Measurements from ENCODE around the gene PEA15. TPM values are rescaled to one million over a fixed set of nuclear protein-coding genes. Genes with fewer than 3 reads are reported as not detected.

Gene PEA15
- total and polyA plus RNA-seq, 4 donors: 8.1 to 44.5 (median 11.1) TPM

DNA sequence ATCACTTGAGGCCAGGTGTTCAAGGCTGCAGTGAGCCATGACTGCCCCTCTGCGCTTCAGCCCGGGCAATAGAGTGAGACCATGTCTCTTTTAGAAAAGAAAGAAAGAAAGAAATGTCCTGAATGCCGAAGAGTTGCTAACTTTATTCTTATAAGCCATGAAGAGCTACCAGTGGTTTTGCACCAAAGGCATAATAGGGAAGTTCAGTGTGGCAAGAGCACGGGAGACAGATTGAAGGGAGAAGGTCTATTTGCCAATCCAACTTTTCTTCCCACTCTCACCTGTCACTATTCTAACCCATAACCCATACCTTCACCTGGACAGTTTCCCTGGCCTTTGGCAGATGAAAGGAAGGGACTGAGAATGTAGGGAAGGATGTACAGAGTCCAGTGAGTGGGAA lies 4.4 kb upstream of the PEA15 start (continued):
- TF ChIP-seq, protein P1, sequence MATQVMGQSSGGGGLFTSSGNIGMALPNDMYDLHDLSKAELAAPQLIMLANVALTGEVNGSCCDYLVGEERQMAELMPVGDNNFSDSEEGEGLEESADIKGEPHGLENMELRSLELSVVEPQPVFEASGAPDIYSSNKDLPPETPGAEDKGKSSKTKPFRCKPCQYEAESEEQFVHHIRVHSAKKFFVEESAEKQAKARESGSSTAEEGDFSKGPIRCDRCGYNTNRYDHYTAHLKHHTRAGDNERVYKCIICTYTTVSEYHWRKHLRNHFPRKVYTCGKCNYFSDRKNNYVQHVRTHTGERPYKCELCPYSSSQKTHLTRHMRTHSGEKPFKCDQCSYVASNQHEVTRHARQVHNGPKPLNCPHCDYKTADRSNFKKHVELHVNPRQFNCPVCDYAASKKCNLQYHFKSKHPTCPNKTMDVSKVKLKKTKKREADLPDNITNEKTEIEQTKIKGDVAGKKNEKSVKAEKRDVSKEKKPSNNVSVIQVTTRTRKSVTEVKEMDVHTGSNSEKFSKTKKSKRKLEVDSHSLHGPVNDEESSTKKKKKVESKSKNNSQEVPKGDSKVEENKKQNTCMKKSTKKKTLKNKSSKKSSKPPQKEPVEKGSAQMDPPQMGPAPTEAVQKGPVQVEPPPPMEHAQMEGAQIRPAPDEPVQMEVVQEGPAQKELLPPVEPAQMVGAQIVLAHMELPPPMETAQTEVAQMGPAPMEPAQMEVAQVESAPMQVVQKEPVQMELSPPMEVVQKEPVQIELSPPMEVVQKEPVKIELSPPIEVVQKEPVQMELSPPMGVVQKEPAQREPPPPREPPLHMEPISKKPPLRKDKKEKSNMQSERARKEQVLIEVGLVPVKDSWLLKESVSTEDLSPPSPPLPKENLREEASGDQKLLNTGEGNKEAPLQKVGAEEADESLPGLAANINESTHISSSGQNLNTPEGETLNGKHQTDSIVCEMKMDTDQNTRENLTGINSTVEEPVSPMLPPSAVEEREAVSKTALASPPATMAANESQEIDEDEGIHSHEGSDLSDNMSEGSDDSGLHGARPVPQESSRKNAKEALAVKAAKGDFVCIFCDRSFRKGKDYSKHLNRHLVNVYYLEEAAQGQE (IDR thresholded peaks at IDR 0.05): no peak

DNA sequence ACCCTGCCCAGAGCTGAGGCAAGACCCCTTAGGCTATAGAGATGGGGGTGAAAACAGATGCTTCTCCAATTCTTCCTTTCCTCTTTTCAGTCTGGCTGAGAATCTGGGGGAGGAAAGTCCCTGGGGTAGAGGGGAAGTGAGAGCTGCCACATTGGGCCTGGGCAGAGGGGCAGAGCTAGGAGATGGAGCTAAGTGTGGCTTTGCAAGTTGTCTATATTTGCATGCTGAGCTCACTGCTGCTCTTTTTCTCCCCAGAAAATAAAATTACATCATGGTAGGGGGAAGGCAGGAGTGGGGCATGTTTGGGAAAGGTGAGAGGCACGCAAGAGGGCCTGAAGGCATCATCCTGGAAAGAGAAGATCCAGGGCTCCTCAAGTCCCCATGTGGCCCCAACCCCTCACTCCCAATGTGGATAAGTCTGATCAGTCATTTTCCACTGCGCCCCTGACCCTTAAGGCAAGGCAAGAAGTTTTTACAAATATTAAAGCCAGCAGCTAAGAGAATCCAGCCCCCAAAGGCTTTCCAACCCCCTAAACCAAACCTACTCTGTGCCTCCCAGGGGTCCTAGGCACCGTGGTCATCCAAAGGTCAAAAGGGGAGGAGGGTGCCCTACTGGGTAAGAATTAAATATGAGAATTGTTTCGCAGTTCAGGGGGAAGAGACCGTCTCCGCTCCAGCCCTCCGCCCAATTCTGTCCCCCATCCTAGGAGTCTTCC lies 500 bp upstream of the PEA15 start:
- DNase-seq (ENCODE audit: low spot score): no peak
- Histone ChIP-seq H3K36me3 (ENCODE audit: control insufficient read depth in 4 of 4, insufficient read depth in 3 of 4, low read depth in 1 of 4, low read length in 3 of 4) (no peaks in the 10 kb centered on the region), H3K9me3 (ENCODE audit: control insufficient read depth in 4 of 4, low read length in 3 of 4) (no peaks in the 10 kb centered on the region), H3K27me3 (ENCODE audit: control insufficient read depth in 4 of 4, insufficient read depth in 4 of 4, low read length in 3 of 4) (no peaks in the 10 kb centered on the region), H3K4me3 (ENCODE audit: low read depth in 1 of 3, low read length in 3 of 3) (peak overlapping the region in 1 of 3 donors; percentile 83), H3K4me1 (ENCODE audit: control insufficient read depth in 4 of 4, insufficient read depth in 4 of 4, low read length in 3 of 4) (peaks cover 3 to 15% (median 7%) of the 10 kb centered on the region in 4 donors), H3K9ac (ENCODE audit: low read depth in 1 of 2, low read length in 2 of 2) (no peak overlapping the region), H3K27ac (ENCODE audit: low read depth in 1 of 2, low read length in 2 of 2) (peak overlapping the region in 1 of 2 donors; percentile 6)
- WGBS: 40% methylated on average over 7 of the region's 7 CpGs
- TF ChIP-seq GABPA (IDR thresholded peaks at IDR 0.05 in 1 of 2, conservative IDR thresholded peaks at IDR 0.05 in 1 of 2): no peak
- no peak for TF ChIP-seq NR2F2 (IDR thresholded peaks at IDR 0.05)

DNA sequence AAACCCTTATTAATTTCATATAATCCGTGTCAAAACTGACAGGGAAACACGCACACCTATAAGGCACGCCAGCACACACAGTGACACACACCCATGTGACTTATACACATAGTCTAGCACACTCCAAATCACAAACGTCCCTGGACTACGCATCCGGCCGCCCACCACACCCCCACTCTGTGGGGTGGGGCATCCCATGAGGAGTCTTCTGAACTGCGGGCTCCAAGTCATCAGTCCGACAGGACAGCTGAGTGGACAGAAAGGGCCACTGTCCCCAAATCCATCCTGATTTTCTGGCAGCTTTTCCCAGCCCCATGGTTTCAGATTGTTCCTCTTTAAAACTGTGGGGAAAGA lies 829 bp downstream of the PEA15 start:
- H3K9me3 ChIP-seq (ENCODE audit: control insufficient read depth in 4 of 4, low read length in 3 of 4): no peaks in the 10 kb centered on the region
- H3K4me3 ChIP-seq (ENCODE audit: low read depth in 1 of 3, low read length in 3 of 3): peak overlapping the region; percentile 74 to 94 (median 83)
- WGBS: 17% methylated on average over 9 of the region's 9 CpGs
- H3K36me3 ChIP-seq (ENCODE audit: control insufficient read depth in 4 of 4, insufficient read depth in 3 of 4, low read depth in 1 of 4, low read length in 3 of 4): peaks cover 0 to 2% (median 0%) of the 10 kb centered on the region in 4 donors
- H3K27ac ChIP-seq (ENCODE audit: low read depth in 1 of 2, low read length in 2 of 2): peak overlapping the region; percentile 88 to 89
- no peak for DNase-seq (ENCODE audit: low spot score)
- TF ChIP-seq FOXA2 (IDR thresholded peaks at IDR 0.05) (no peak), YY1 (IDR thresholded peaks at IDR 0.05) (no peak), FOXA1 (IDR thresholded peaks at IDR 0.05) (no peak), SP1 (IDR thresholded peaks at IDR 0.05) (no peak)
- TF ChIP-seq, protein P2, sequence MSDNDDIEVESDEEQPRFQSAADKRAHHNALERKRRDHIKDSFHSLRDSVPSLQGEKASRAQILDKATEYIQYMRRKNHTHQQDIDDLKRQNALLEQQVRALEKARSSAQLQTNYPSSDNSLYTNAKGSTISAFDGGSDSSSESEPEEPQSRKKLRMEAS (IDR thresholded peaks at IDR 0.05): no peak
- TF ChIP-seq, protein P1 (IDR thresholded peaks at IDR 0.05): no peak
- H3K27me3 ChIP-seq (ENCODE audit: control insufficient read depth in 4 of 4, insufficient read depth in 4 of 4, low read length in 3 of 4): no peaks in the 10 kb centered on the region
- peak overlapping the region; percentile 76 to 83 for H3K9ac ChIP-seq (ENCODE audit: low read depth in 1 of 2, low read length in 2 of 2)
- H3K4me1 ChIP-seq (ENCODE audit: control insufficient read depth in 4 of 4, insufficient read depth in 4 of 4, low read length in 3 of 4): peaks cover 3 to 26% (median 9%) of the 10 kb centered on the region in 4 donors
